Left ventricle myocardium inferior (tissue), 1 donor: ENCODE results near the gene CEACAM18. TPM values are rescaled to one million over a fixed set of nuclear protein-coding genes. Genes with fewer than 3 reads are reported as not detected.
A peak's percentile ranks its signal among the peaks of the same experiment; 100 is the strongest.

Source experiments
- DNase-seq: peaks from one replicate; pipeline ENCODE4 v3.0.0-alpha.2; 2020
- H3K27ac ChIP-seq: fragments of 200-600 bp; replicated peaks from 2 replicates; pipeline ENCODE4 v1.8.0; 2021
- H3K27me3 ChIP-seq: fragments of 200-600 bp; 2 replicates; pipeline ENCODE4 v1.8.0; 2021; ENCODE audit warnings: low read depth
- H3K36me3 ChIP-seq: fragments of 200-600 bp; 2 replicates; pipeline ENCODE4 v1.8.0; 2021
- H3K4me1 ChIP-seq: fragments of 200-600 bp; 2 replicates; pipeline ENCODE4 v1.8.0; 2021
- H3K4me3 ChIP-seq: fragments of 200-600 bp; 2 replicates; pipeline ENCODE4 v1.8.0; 2021; ENCODE audit warnings: mild to moderate bottlenecking, moderate library complexity
- H3K9me3 ChIP-seq: fragments of 200-600 bp; replicated peaks from 2 replicates; pipeline ENCODE4 v1.8.0; 2021
- intact Hi-C: fragments of 100-400 bp; cut with micrococcal nuclease; formaldehyde crosslinking; loops from one replicate; pipeline ENCODE4 v1.11.0; 2022
- total RNA-seq: library from RNA; stranded (reverse); fragmentation: NEBNext Ultra II Directional; extraction: Animal tissue kit (Norgen Biotek cat#: 25700); gene quantifications from one replicate; pipeline ENCODE4 v1.2.1, GENCODE V29; 2021
- TF ChIP-seq, protein P1 (sequence below): fragments of 200-600 bp; IDR thresholded peaks from 2 replicates; pipeline ENCODE4 v1.8.0; 2021; ENCODE audit warnings: antibody characterized with exemption, mild to moderate bottlenecking, borderline replicate concordance
- donor health status: DM: no; HTN: yes; CAD: no; lungs with severe emphysema.

CEACAM18 gene
- total RNA-seq, 1 donor from 2014 or later = not detected

DNA sequence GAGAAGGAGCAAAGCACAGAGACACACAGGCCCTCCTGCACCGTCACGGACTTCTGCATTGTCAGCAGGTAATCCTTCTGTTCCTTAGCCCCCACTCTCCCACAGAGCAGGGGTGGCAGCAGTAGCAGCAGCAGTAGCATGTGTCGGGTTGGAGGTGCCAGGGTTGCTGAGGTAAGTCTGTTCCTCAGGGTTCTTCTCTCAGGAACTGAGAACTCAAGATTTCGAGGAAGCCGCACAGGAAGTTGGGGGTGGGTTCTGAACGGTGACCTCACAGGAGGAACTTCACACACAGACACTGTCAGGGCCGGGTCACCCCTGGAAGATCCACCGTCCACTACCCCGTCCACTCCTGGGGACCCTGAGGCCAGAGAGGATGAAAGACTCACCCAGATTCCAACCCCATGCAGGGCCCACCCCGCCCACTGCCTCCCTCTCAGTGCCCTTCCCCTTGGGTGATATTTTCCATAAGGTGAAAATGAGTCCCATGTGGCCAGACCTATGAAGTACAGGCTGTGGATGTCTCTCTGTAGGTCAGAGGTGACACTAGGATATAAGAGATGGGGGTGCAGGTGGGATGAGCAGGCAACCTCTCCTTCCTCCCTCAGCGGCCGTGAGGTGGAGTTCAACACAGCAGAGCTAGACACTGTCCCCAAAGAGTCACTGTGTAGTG, 23.4 kb downstream of the CEACAM18 start, which contains the start of gene SIGLEC12:
TSS of gene SIGLEC12 (minus strand) at position 207 of the 670 bp plus-strand sequence. CDS start at position 140, 67 bp downstream.
- DNase-seq = peak; percentile 33
- TF ChIP-seq, protein P1, sequence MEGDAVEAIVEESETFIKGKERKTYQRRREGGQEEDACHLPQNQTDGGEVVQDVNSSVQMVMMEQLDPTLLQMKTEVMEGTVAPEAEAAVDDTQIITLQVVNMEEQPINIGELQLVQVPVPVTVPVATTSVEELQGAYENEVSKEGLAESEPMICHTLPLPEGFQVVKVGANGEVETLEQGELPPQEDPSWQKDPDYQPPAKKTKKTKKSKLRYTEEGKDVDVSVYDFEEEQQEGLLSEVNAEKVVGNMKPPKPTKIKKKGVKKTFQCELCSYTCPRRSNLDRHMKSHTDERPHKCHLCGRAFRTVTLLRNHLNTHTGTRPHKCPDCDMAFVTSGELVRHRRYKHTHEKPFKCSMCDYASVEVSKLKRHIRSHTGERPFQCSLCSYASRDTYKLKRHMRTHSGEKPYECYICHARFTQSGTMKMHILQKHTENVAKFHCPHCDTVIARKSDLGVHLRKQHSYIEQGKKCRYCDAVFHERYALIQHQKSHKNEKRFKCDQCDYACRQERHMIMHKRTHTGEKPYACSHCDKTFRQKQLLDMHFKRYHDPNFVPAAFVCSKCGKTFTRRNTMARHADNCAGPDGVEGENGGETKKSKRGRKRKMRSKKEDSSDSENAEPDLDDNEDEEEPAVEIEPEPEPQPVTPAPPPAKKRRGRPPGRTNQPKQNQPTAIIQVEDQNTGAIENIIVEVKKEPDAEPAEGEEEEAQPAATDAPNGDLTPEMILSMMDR = no peak
- no peaks in the 10 kb centered on the region for H3K36me3 ChIP-seq
- H3K9me3 ChIP-seq = peaks cover 19% of the 10 kb centered on the region
- intact Hi-C loops = no loop called here
- no peak within 1 kb of the TSS for H3K27ac ChIP-seq
- peaks cover 25% of the 10 kb centered on the region for H3K27me3 ChIP-seq
- no peak within 1 kb of the TSS for H3K4me3 ChIP-seq
- H3K4me1 ChIP-seq = no peaks in the 10 kb centered on the region

DNA sequence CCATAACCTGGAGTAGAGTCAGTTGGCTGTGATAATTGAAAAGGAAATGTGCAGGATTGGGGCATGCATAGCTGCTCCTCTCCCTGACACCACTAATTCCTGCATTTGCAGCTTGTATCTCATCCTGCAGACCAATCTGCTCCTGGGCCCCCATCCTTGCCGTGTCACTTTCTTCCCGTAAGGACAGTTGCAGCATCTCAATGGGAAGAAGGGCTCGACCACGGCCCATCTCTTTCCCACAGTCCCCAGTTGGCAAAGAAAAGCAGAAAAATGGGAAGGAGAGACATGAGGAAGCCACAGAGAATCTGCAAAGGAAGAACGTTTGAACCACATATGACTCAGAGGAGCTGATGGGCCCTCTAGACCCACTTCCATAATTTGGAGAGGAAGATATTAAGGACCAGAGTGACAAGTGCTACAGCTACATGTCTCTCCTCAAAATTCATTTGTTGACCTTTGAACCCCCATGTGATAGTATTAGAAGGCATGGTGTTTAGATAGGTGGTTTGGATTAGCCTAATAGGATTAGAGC, 25.0 kb downstream of the CEACAM18 start:
- Histone ChIP-seq H3K4me1 (no peaks in the 10 kb centered on the region), H3K9me3 (peaks cover 19% of the 10 kb centered on the region), H3K27me3 (peaks cover 35% of the 10 kb centered on the region), H3K27ac (no peak overlapping the region), H3K36me3 (no peaks in the 10 kb centered on the region), H3K4me3 (no peak overlapping the region)
- intact Hi-C loops = no loop called here
- TF ChIP-seq, protein P1 = no peak
- no peak for DNase-seq

DNA sequence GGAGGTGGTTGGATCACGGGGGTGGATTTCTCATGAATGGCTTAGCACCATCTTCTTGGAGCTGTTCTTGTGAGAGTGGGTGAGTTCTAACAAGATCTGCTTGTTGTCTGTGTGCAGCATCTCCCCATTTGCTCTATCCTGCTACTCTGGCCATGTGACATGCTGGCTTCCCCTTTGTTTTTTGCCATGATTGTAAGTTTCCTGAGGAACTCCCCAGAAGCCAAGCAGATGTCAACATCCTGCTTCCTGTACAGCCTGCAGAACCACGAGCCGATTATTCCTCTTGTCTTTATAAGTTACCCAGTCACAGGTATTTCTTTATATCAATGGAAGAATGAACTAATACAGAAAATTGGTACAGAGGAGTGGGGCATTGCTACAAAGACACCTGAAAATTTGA, 25.6 kb downstream of the CEACAM18 start:
- intact Hi-C loops = no loop called here
- H3K4me3 ChIP-seq = no peak overlapping the region
- peaks cover 38% of the 10 kb centered on the region for H3K27me3 ChIP-seq
- DNase-seq = no peak
- TF ChIP-seq, protein P1 = no peak
- no peak overlapping the region for H3K27ac ChIP-seq
- no peaks in the 10 kb centered on the region for H3K4me1 ChIP-seq
- H3K9me3 ChIP-seq = peaks cover 19% of the 10 kb centered on the region
- H3K36me3 ChIP-seq = no peaks in the 10 kb centered on the region

DNA sequence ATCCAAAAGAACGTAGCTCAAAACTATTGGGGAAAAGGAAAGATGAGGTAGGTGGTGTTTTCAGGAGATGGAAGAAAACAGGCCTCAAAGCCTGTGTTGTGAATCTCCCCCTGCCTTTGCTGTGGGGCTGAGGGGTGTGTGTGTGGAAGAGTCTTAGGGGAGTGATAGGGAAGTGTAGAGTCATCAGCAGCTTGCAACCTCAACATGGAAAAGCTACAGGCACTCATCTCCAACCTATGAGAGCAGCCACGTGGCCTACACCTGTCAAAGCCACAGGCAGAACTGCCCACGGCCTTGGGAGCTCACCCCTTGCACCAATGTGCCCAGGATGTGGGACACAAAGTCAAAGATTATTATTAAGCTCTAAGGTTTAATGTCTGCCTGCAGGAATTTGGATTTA, 27.6 kb downstream of the CEACAM18 start:
- Histone ChIP-seq H3K36me3 (no peaks in the 10 kb centered on the region), H3K27me3 (peaks cover 42% of the 10 kb centered on the region), H3K4me1 (no peaks in the 10 kb centered on the region), H3K27ac (no peak overlapping the region), H3K4me3 (no peak overlapping the region), H3K9me3 (peaks cover 19% of the 10 kb centered on the region)
- TF ChIP-seq, protein P1 = no peak
- no peak for DNase-seq
- intact Hi-C loops = no loop called here

DNA sequence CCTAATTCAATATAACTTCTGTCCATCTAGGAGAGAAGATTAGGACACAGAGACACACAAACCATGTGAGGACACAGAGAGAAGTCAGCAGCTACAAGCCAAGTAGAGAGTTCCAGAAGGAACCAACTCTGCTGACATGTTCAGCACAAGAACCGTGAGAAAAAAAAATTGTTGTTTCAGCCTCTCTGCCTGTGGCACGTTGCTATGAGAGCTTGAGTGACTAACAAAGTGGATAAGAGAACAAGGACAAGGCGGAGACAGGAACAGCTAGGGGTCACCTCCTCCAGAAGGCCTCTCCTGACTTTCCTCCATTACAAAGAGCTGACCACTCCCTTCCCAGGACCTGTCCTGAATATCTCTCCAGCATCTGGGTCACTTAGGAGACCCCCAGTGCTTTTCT, 28.9 kb downstream of the CEACAM18 start:
- DNase-seq = no peak
- no peak overlapping the region for H3K27ac ChIP-seq
- no peaks in the 10 kb centered on the region for H3K36me3 ChIP-seq
- no peaks in the 10 kb centered on the region for H3K4me1 ChIP-seq
- peaks cover 19% of the 10 kb centered on the region for H3K9me3 ChIP-seq
- no peak overlapping the region for H3K4me3 ChIP-seq
- TF ChIP-seq, protein P1 = no peak
- intact Hi-C loops = no loop called here
- H3K27me3 ChIP-seq = peaks cover 47% of the 10 kb centered on the region
